Epithelial cell of esophagus (primary cell): ENCODE measurements around the gene MAP2.

Experiments
- DNase-seq: peaks from one replicate; pipeline ENCODE4 v3.0.0; 2010; ENCODE audit warnings: low read depth
- H3K4me3 ChIP-seq: 2 replicates; pipeline ENCODE4 v1.5.1; 2011; ENCODE audit warnings: mild to moderate bottlenecking, low read length, control low read depth
- CTCF ChIP-seq: IDR thresholded peaks from 2 replicates; pipeline ENCODE4 v1.5.1; 2011; ENCODE audit warnings: low read depth, mild to moderate bottlenecking, low read length, control low read depth, inconsistent platforms; ENCODE audit not compliant: insufficient read depth; ENCODE audit errors: missing control alignments

Gene MAP2

GRCh38 chr2:209536363-209536762 is 112.5 kb downstream of the MAP2 start:
- no peak for DNase-seq

GRCh38 chr2:209547726-209548125 is 123.9 kb downstream of the MAP2 start:
- TF ChIP-seq CTCF = no peak
- no peak for DNase-seq
- H3K4me3 ChIP-seq = no peak overlapping the region

More at GRCh38 chr2:209536363-209536762, 112.5 kb downstream of the MAP2 start:
- no peak overlapping the region for H3K4me3 ChIP-seq
- no peak for TF ChIP-seq CTCF

GRCh38 chr2:209549589-209549988 is 125.7 kb downstream of the MAP2 start:
- no peak for TF ChIP-seq CTCF
- H3K4me3 ChIP-seq = no peak overlapping the region
- DNase-seq = no peak

- TF ChIP-seq CTCF = no peak
- no peak for DNase-seq
- H3K4me3 ChIP-seq = no peak overlapping the region
Measured at GRCh38 chr2:209553913-209554312, 130.1 kb downstream of the MAP2 start.

GRCh38 chr2:209556354-209556961 is 132.6 kb downstream of the MAP2 start:
- DNase-seq = peak; percentile 76

GRCh38 chr2:209560911-209561310 is 137.1 kb downstream of the MAP2 start:
- TF ChIP-seq CTCF = no peak
- H3K4me3 ChIP-seq = no peak overlapping the region
- no peak for DNase-seq

More at GRCh38 chr2:209556354-209556961, 132.6 kb downstream of the MAP2 start:
- no peak overlapping the region for H3K4me3 ChIP-seq
- TF ChIP-seq CTCF = peak; percentile 75

- no peak overlapping the region for H3K4me3 ChIP-seq
- DNase-seq = no peak
- no peak for TF ChIP-seq CTCF
Measured at GRCh38 chr2:209563453-209563852, 139.6 kb downstream of the MAP2 start.
